Non-pigmented ciliary epithelial cell (primary cell): ENCODE results near the gene CPA2.
A peak's percentile ranks its signal among the peaks of the same experiment; 100 is the strongest.

Experiments used
- DNase-seq: peaks from one replicate; pipeline ENCODE4 v3.0.0-alpha.2; 2010; ENCODE audit warnings: low read depth

The CPA2 gene

GRCh38 chr7:130279906-130280305, 13.2 kb downstream of the CPA2 start:
- no peak for DNase-seq

GRCh38 chr7:130281260-130281659, 14.6 kb downstream of the CPA2 start:
- DNase-seq, result no peak

- no peak for DNase-seq
Observed at GRCh38 chr7:130286881-130287280, 20.2 kb downstream of the CPA2 start.

- DNase-seq, result no peak
Observed at GRCh38 chr7:130288168-130288567, 21.5 kb downstream of the CPA2 start.

- no peak for DNase-seq
Observed at GRCh38 chr7:130288829-130289228, 22.2 kb downstream of the CPA2 start.

GRCh38 chr7:130289478-130289877, 22.8 kb downstream of the CPA2 start:
- DNase-seq, result no peak

- DNase-seq, result no peak
Observed at GRCh38 chr7:130290745-130291144, 24.1 kb downstream of the CPA2 start.

GRCh38 chr7:130292682-130293257, 26.1 kb downstream of the CPA2 start, which contains the start of gene CPA4:
Gene CPA4 (plus strand): TSS chr7:130293161. CDS start chr7:130293181, 20 bp downstream.
- peak; percentile 97 for DNase-seq

GRCh38 chr7:130293521-130293920, 26.9 kb downstream of the CPA2 start:
- DNase-seq, result no peak

- DNase-seq, result no peak
Observed at GRCh38 chr7:130294314-130294713, 27.7 kb downstream of the CPA2 start.

- no peak for DNase-seq
Observed at GRCh38 chr7:130296221-130296951, 29.7 kb downstream of the CPA2 start.

- no peak for DNase-seq
Observed at GRCh38 chr7:130297628-130298543, 31.2 kb downstream of the CPA2 start.

- DNase-seq, result no peak
Observed at GRCh38 chr7:130298544-130299326, 32.1 kb downstream of the CPA2 start.

- no peak for DNase-seq
Observed at GRCh38 chr7:130299866-130300265, 33.2 kb downstream of the CPA2 start.

- DNase-seq, result no peak
Observed at GRCh38 chr7:130301501-130302020, 34.9 kb downstream of the CPA2 start.

- no peak for DNase-seq
Observed at GRCh38 chr7:130302649-130303048, 36.0 kb downstream of the CPA2 start.

GRCh38 chr7:130303127-130303526, 36.5 kb downstream of the CPA2 start:
- DNase-seq, result no peak

- DNase-seq, result no peak
Observed at GRCh38 chr7:130303551-130303950, 36.9 kb downstream of the CPA2 start.

- no peak for DNase-seq
Observed at GRCh38 chr7:130303982-130304381, 37.3 kb downstream of the CPA2 start.

GRCh38 chr7:130304878-130305277, 38.2 kb downstream of the CPA2 start:
- no peak for DNase-seq

GRCh38 chr7:130305433-130306042, 38.9 kb downstream of the CPA2 start:
- no peak for DNase-seq
